IMR-90 (cell line): ENCODE results near the gene UACA. TPM values are rescaled to one million over a fixed set of nuclear protein-coding genes. Genes with fewer than 3 reads are reported as not detected.

Experiments used
- ATAC-seq: fragments of 200-7000 bp; cut with Tn5 transposase; 2 replicates; pipeline ENCODE4 v1.9.1; 2020; ENCODE audit warnings: low read depth, mild to moderate bottlenecking, moderate library complexity
- BruUV-seq: library from RNA; stranded (reverse); fragments of 400-500 nt; replicated peaks from 2 replicates; lab custom pipeline; 2021; lab: Mats Ljungman, UMichigan
- CTCF ChIA-PET: fragments of 300-600 bp; formaldehyde crosslinking; extraction: SDS; loops from one replicate; lab custom pipeline; 2021; ENCODE audit warnings: antibody characterized with exemption; lab: Yijun Ruan, JAX
- POLR2A ChIA-PET: fragments of 300-600 bp; sonication (Branson Sonifier 250); formaldehyde crosslinking; loops from one replicate; lab custom pipeline; 2022; ENCODE audit warnings: antibody characterized with exemption; ENCODE audit not compliant: unreplicated experiment; lab: Charles Lee
- DNase-seq: peaks from one replicate; pipeline ENCODE4 v3.0.0; 2013
- H2AFZ ChIP-seq: replicated peaks from 2 replicates; pipeline ENCODE3; 2013; ENCODE audit warnings: low read length, mild to moderate bottlenecking; ENCODE audit not compliant: poor library complexity
- H2AK5ac ChIP-seq: 2 replicates; pipeline ENCODE4 v1.6.1; 2013; ENCODE audit warnings: low read depth, low read length, inconsistent platforms
- H2AK9ac ChIP-seq: replicated peaks from 2 replicates; pipeline ENCODE3; 2013; ENCODE audit warnings: mild to moderate bottlenecking, low read depth, low read length, moderate library complexity; ENCODE audit not compliant: poor library complexity
- H2BK120ac ChIP-seq: 2 replicates; pipeline ENCODE4 v1.6.1; 2013; ENCODE audit warnings: low read depth, low read length, inconsistent platforms
- H2BK15ac ChIP-seq: 3 replicates; pipeline ENCODE4 v1.6.1; 2013; ENCODE audit warnings: low read depth, low read length, inconsistent platforms
- H2BK20ac ChIP-seq: 2 replicates; pipeline ENCODE4 v1.6.1; 2013; ENCODE audit warnings: low read depth, mild to moderate bottlenecking, inconsistent platforms, low read length, moderate library complexity
- H2BK5ac ChIP-seq: 2 replicates; pipeline ENCODE4 v1.6.1; 2013; ENCODE audit warnings: mild to moderate bottlenecking, low read depth, low read length, inconsistent platforms; ENCODE audit not compliant: poor library complexity, severe bottlenecking
- H3K14ac ChIP-seq: replicated peaks from 2 replicates; pipeline ENCODE4 v1.6.1; 2013; ENCODE audit warnings: low read depth, low read length, inconsistent platforms
- H3K18ac ChIP-seq: 2 replicates; pipeline ENCODE4 v1.6.1; 2013; ENCODE audit warnings: low read depth, low read length, control low read depth
- H3K23ac ChIP-seq: 2 replicates; pipeline ENCODE4 v1.6.1; 2013; ENCODE audit warnings: low read depth, low read length, inconsistent platforms
- H3K27ac ChIP-seq: 2 replicates; pipeline ENCODE4 v1.5.1; 2013; ENCODE audit warnings: mild to moderate bottlenecking, control low read depth, low read length; ENCODE audit not compliant: insufficient read depth
- H3K27me3 ChIP-seq: 2 replicates; pipeline ENCODE4 v1.6.1; 2013; ENCODE audit warnings: low read length; ENCODE audit not compliant: control insufficient read depth, insufficient read depth
- H3K36me3 ChIP-seq: 2 replicates; pipeline ENCODE4 v1.6.1; 2013; ENCODE audit warnings: low read length, mixed read lengths; ENCODE audit not compliant: control insufficient read depth, insufficient read depth
- H3K4ac ChIP-seq: 2 replicates; pipeline ENCODE4 v1.6.1; 2013; ENCODE audit warnings: low read depth, low read length, inconsistent platforms
- H3K4me1 ChIP-seq: 2 replicates; pipeline ENCODE4 v1.6.1; 2013; ENCODE audit warnings: low read length, mixed read lengths; ENCODE audit not compliant: control insufficient read depth, insufficient read depth
- H3K4me2 ChIP-seq: 2 replicates; pipeline ENCODE4 v1.6.1; 2013; ENCODE audit warnings: low read depth, mild to moderate bottlenecking, control low read depth, low read length, moderate library complexity
- H3K4me3 ChIP-seq: 2 replicates; pipeline ENCODE4 v1.5.1; 2013; ENCODE audit warnings: low read depth, mild to moderate bottlenecking, control low read depth, low read length, moderate library complexity; ENCODE audit not compliant: insufficient read depth
- H3K56ac ChIP-seq: 2 replicates; pipeline ENCODE4 v1.6.1; 2013; ENCODE audit warnings: low read length, inconsistent platforms; ENCODE audit not compliant: insufficient read depth; ENCODE audit errors: extremely low read depth
- H3K79me1 ChIP-seq, 2 experiments: 2 replicates each; pipeline ENCODE4 v1.6.1; 2013; ENCODE audit warnings: low read length in 2 of 2, inconsistent platforms in 1 of 2, low read depth in 1 of 2
- H3K9ac ChIP-seq: 2 replicates; pipeline ENCODE4 v1.6.1; 2013; ENCODE audit warnings: low read depth, low read length, control low read depth
- H3K9me1 ChIP-seq: 2 replicates; pipeline ENCODE4 v1.6.1; 2013; ENCODE audit warnings: low read length, inconsistent platforms; ENCODE audit not compliant: insufficient read depth
- H3K9me3 ChIP-seq: 2 replicates; pipeline ENCODE4 v1.6.1; 2013; ENCODE audit warnings: low read length; ENCODE audit not compliant: control insufficient read depth, insufficient read depth
- H4K20me1 ChIP-seq: 2 replicates; pipeline ENCODE4 v1.6.1; 2013; ENCODE audit warnings: low read length, inconsistent platforms; ENCODE audit not compliant: insufficient read depth
- H4K5ac ChIP-seq: 2 replicates; pipeline ENCODE4 v1.6.1; 2013; ENCODE audit warnings: mild to moderate bottlenecking, low read depth, low read length, control low read depth
- H4K8ac ChIP-seq, 2 experiments: 2 replicates each; pipeline ENCODE4 v1.6.1; 2013; ENCODE audit warnings: low read depth in 2 of 2, low read length in 2 of 2, control low read depth in 1 of 2, inconsistent platforms in 1 of 2
- H4K91ac ChIP-seq: 2 replicates; pipeline ENCODE4 v1.6.1; 2013; ENCODE audit warnings: low read depth, low read length, inconsistent platforms; ENCODE audit not compliant: insufficient read depth
- BHLHE40 ChIP-seq: fragments of 150-350 bp; IDR thresholded peaks from 2 replicates; pipeline ENCODE4 v1.6.1; 2016; ENCODE audit warnings: mild to moderate bottlenecking, low read depth, low read length
- CEBPB ChIP-seq: IDR thresholded peaks from 2 replicates; pipeline ENCODE4 v1.6.1; 2012; ENCODE audit warnings: low read depth, low read length, improper control_type of control experiment
- CHD1 ChIP-seq: IDR thresholded peaks from 2 replicates; pipeline ENCODE4 v1.6.1; 2012; ENCODE audit warnings: low read depth, low read length, improper control_type of control experiment
- FOS ChIP-seq: fragments of 150-350 bp; IDR thresholded peaks from 2 replicates; pipeline ENCODE4 v1.6.1; 2016; ENCODE audit warnings: low read depth, low read length
- MAFK ChIP-seq: IDR thresholded peaks from 2 replicates; pipeline ENCODE4 v1.6.1; 2012; ENCODE audit warnings: low read depth, low read length, improper control_type of control experiment
- MAZ ChIP-seq: IDR thresholded peaks from 2 replicates; pipeline ENCODE4 v1.6.1; 2012; ENCODE audit warnings: low read depth, mild to moderate bottlenecking, low read length, improper control_type of control experiment, moderate library complexity, borderline replicate concordance
- MXI1 ChIP-seq: IDR thresholded peaks from 2 replicates; pipeline ENCODE4 v1.6.1; 2012; ENCODE audit warnings: low read depth, mild to moderate bottlenecking, low read length, moderate library complexity, borderline replicate concordance
- NFE2L2 ChIP-seq: fragments of 150-350 bp; IDR thresholded peaks from 2 replicates; pipeline ENCODE4 v1.6.1; 2016; ENCODE audit warnings: low read depth, mild to moderate bottlenecking, low read length
- POLR2A ChIP-seq: IDR thresholded peaks from 2 replicates; pipeline ENCODE4 v1.6.1; 2012; ENCODE audit warnings: mild to moderate bottlenecking, low read depth, low read length
- RAD21 ChIP-seq: IDR thresholded peaks from 2 replicates; pipeline ENCODE4 v1.6.1; 2012; ENCODE audit warnings: low read length, improper control_type of control experiment
- RFX5 ChIP-seq: IDR thresholded peaks from 2 replicates; pipeline ENCODE4 v1.8.0; 2012; ENCODE audit warnings: low read depth, mild to moderate bottlenecking, low read length, moderate library complexity
- SMC3 ChIP-seq: fragments of 150-350 bp; IDR thresholded peaks from 2 replicates; pipeline ENCODE4 v1.6.1; 2016; ENCODE audit warnings: low read depth, mild to moderate bottlenecking, antibody characterized with exemption, low read length, moderate library complexity
- WGBS, 2 experiments: methylation state at CpG; one replicate each; pipeline versions ENCODE4 v1.1.5 to v1.1.7; 2013; ENCODE audit warnings: missing lambda C conversion rate in 2 of 2; ENCODE audit not compliant: insufficient read length in 1 of 2; ENCODE audit errors: extremely low coverage in 2 of 2; 5-methylcytosine and 5-hydroxymethylcytosine counted together
- dilution Hi-C: fragments of 300-500 bp; cut with HindIII; formaldehyde crosslinking; loops from one replicate; pipeline ENCODE4 v1.14.3; 2018; ENCODE audit warnings: low sequenced_read_pairs; ENCODE audit not compliant: unreplicated experiment
- in situ Hi-C: fragments of 300-500 bp; cut with MboI; formaldehyde crosslinking; loops from 3 replicates; pipeline ENCODE4 v1.14.3; 2019; ENCODE audit warnings: low sequenced_read_pairs, inconsistent platforms, mixed read lengths
- intact Hi-C: fragments of 100-400 bp; cut with micrococcal nuclease; formaldehyde crosslinking; loops from 2 replicates; pipeline ENCODE4 v1.10.0; 2022
- polyA plus RNA-seq, 3 experiments: library from polyadenylated mRNA; depleted of rRNA; stranded (reverse); fragments of >200 nt; gene quantifications; 2 replicates each; pipeline ENCODE4 v1.2.3, GENCODE V29; 2012; ENCODE audit warnings: low replicate concordance in 1 of 3
- total RNA-seq: library from RNA; depleted of rRNA; stranded (reverse); fragments of >200 nt; gene quantifications from 2 replicates; pipeline ENCODE4 v1.2.3, GENCODE V29; 2012
- TF ChIP-seq, protein P1 (sequence below): conservative IDR thresholded peaks from 2 replicates; pipeline ENCODE4 v1.5.1; 2012; ENCODE audit warnings: mild to moderate bottlenecking, low read depth, low read length, improper control_type of control experiment
- TF ChIP-seq, protein P2 (sequence below): fragments of 150-350 bp; IDR thresholded peaks from 2 replicates; pipeline ENCODE4 v1.6.1; 2016; ENCODE audit warnings: low read depth, mild to moderate bottlenecking, low read length, moderate library complexity, borderline replicate concordance
- TF ChIP-seq, protein P3 (sequence below): fragments of 150-350 bp; IDR thresholded peaks from 2 replicates; pipeline ENCODE4 v1.6.1; 2017; ENCODE audit warnings: mild to moderate bottlenecking, antibody characterized with exemption, low read length, low read depth

UACA gene
- total and polyA plus RNA-seq, 2 of the 4 experiments (the other 2 are of a cell fraction) = 156 to 507 TPM

DNA sequence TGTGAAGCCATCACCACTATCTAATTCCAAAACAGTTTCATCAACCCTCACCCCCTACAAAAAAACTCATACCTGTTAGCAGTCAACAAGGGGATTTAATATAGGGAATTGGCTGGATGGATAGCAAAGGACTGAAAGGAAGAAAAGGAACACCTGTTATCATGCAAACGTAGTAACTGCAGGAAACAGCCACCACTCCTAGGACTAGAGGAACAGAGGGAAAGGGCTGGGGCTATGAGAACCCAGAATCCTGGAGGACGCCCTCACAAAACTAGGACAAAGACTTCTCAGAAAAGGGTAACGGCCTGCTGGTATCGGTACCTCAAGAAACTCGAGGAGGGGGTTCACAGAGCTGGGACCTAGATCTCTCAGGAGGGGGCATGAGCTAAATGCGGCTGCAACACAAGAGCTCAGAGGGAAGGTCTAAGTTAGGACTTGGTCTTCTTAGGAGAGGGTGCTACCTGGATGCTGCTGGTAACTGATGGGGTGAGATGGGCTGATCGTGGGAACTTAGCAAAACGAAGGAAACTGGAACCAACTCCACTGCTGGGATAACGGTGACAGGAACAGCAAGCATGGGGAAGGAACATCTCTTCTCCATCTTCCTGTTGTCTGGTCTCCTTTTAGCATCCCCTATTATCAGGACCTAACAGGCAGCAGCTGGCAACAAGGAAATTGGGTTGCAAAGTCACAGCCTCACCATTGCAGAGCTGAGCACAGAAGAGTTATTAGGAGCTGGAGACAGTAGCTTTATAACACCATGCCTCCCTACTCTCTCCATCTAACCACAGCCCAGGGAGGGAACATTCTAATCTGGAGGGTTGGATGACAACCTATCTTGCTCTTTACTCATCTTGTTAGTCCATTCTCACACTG is 147.7 kb downstream of the UACA start:
- Histone ChIP-seq H3K23ac (no peak overlapping the region), H3K27ac (no peak overlapping the region), H2BK120ac (no peak overlapping the region), H2BK20ac (no peak overlapping the region), H3K9me3 (0 out of 2 replicates have a peak, but pooled peaks cover 2% of the 10 kb centered on the region), H3K4me3 (no peak overlapping the region), H4K20me1 (no peaks in the 10 kb centered on the region), H3K4me1 (peaks cover 3% of the 10 kb centered on the region), H3K79me1 (no peaks in the 10 kb centered on the region), H3K14ac (no peak overlapping the region), H2AK9ac (no peak overlapping the region), H3K56ac (no peak overlapping the region), H4K5ac (no peak overlapping the region), H3K9me1 (peaks cover 3% of the 10 kb centered on the region), H3K27me3 (peaks cover 2% of the 10 kb centered on the region; the same call in 1 of the 2 replicates), H4K91ac (no peak overlapping the region), H2BK15ac (no peak overlapping the region), H3K4ac (no peak overlapping the region), H3K9ac (no peak overlapping the region), H3K18ac (no peak overlapping the region), H2AFZ (no peak overlapping the region), H2BK5ac (no peak overlapping the region), H4K8ac (no peak overlapping the region), H2AK5ac (no peak overlapping the region), H3K4me2 (no peak overlapping the region), H3K36me3 (no peaks in the 10 kb centered on the region)
- WGBS, 2 experiments = 89% methylated on average over 5 of the region's 9 CpGs; no CpG with 5 or more reads in 1 of the 2 experiments
- ChIA-PET CTCF (no interaction called here), POLR2A (no interaction called here)
- dilution Hi-C loops (no loop called here), in situ Hi-C loops (no loop called here), intact Hi-C loops (no loop called here)
- ATAC-seq (no peak), DNase-seq (no peak)
- BruUV-seq = no TSS peak
- no peak for TF ChIP-seq NFE2L2
- no peak for TF ChIP-seq FOS
- TF ChIP-seq BHLHE40 = no peak
- TF ChIP-seq CHD1 = no peak
- no peak for TF ChIP-seq MAZ
- TF ChIP-seq MXI1 = no peak
- TF ChIP-seq RFX5 = no peak
- TF ChIP-seq, protein P1, sequence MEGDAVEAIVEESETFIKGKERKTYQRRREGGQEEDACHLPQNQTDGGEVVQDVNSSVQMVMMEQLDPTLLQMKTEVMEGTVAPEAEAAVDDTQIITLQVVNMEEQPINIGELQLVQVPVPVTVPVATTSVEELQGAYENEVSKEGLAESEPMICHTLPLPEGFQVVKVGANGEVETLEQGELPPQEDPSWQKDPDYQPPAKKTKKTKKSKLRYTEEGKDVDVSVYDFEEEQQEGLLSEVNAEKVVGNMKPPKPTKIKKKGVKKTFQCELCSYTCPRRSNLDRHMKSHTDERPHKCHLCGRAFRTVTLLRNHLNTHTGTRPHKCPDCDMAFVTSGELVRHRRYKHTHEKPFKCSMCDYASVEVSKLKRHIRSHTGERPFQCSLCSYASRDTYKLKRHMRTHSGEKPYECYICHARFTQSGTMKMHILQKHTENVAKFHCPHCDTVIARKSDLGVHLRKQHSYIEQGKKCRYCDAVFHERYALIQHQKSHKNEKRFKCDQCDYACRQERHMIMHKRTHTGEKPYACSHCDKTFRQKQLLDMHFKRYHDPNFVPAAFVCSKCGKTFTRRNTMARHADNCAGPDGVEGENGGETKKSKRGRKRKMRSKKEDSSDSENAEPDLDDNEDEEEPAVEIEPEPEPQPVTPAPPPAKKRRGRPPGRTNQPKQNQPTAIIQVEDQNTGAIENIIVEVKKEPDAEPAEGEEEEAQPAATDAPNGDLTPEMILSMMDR = no peak
- TF ChIP-seq RAD21 = no peak
- no peak for TF ChIP-seq MAFK
- TF ChIP-seq, protein P2, sequence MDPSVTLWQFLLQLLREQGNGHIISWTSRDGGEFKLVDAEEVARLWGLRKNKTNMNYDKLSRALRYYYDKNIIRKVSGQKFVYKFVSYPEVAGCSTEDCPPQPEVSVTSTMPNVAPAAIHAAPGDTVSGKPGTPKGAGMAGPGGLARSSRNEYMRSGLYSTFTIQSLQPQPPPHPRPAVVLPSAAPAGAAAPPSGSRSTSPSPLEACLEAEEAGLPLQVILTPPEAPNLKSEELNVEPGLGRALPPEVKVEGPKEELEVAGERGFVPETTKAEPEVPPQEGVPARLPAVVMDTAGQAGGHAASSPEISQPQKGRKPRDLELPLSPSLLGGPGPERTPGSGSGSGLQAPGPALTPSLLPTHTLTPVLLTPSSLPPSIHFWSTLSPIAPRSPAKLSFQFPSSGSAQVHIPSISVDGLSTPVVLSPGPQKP = no peak
- TF ChIP-seq POLR2A = no peak
- TF ChIP-seq CEBPB = no peak
- TF ChIP-seq, protein P3, sequence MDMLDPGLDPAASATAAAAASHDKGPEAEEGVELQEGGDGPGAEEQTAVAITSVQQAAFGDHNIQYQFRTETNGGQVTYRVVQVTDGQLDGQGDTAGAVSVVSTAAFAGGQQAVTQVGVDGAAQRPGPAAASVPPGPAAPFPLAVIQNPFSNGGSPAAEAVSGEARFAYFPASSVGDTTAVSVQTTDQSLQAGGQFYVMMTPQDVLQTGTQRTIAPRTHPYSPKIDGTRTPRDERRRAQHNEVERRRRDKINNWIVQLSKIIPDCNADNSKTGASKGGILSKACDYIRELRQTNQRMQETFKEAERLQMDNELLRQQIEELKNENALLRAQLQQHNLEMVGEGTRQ = no peak
- TF ChIP-seq SMC3 = no peak
